Esophagus squamous epithelium (tissue), 4 donors: ENCODE data around the gene TARS2.

Source experiments
- POLR2A ChIP-seq, 4 donors: fragments of 450-650 bp; IDR thresholded peaks; one replicate each; pipeline ENCODE4 v1.6.1; 2017; ENCODE audit warnings: antibody characterized with exemption in 4 of 4, mild to moderate bottlenecking in 4 of 4, moderate library complexity in 3 of 4
- TF ChIP-seq, protein P1 (sequence below), 6 experiments: fragments of 450-650 bp in 4 of 6; fragments of 200-600 bp in 2 of 6; sonication (generic) in 2 of 6; IDR thresholded peaks; one replicate each; pipeline ENCODE4 v1.5.1; 2016 to 2019; ENCODE audit warnings: antibody characterized with exemption in 6 of 6, mild to moderate bottlenecking in 4 of 6, moderate library complexity in 4 of 6

- TF ChIP-seq, protein P1, sequence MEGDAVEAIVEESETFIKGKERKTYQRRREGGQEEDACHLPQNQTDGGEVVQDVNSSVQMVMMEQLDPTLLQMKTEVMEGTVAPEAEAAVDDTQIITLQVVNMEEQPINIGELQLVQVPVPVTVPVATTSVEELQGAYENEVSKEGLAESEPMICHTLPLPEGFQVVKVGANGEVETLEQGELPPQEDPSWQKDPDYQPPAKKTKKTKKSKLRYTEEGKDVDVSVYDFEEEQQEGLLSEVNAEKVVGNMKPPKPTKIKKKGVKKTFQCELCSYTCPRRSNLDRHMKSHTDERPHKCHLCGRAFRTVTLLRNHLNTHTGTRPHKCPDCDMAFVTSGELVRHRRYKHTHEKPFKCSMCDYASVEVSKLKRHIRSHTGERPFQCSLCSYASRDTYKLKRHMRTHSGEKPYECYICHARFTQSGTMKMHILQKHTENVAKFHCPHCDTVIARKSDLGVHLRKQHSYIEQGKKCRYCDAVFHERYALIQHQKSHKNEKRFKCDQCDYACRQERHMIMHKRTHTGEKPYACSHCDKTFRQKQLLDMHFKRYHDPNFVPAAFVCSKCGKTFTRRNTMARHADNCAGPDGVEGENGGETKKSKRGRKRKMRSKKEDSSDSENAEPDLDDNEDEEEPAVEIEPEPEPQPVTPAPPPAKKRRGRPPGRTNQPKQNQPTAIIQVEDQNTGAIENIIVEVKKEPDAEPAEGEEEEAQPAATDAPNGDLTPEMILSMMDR (IDR thresholded peaks at IDR 0.05), result no peak
- TF ChIP-seq POLR2A (IDR thresholded peaks at IDR 0.05), result no peak
Measured at GRCh38 chr1:150550222-150551050, 63.2 kb downstream of the TARS2 start.
